ENCODE results near the gene RBM20.

DNA sequence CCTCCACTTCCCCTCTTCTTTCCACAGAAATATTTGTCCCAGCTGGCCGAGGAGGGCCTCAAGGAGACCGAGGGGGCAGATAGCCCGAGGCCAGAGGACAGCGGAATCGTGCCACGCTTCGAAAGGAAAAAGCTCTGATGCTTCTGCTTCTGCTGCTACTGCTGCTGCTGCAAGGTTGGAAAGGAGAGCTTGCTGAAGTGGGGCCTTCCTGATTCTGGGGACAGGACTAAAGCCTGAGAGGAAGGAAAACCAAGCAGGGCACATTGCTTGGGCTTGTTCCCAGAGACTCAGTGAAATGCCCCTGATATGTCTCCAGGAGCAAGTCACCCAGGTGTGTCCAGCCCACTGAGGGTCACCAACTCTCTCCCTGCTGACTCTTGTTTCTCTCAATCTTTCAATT is 191.7 kb downstream of the RBM20 start:
- TF ChIP-seq ZNF274 (IDR thresholded peaks at IDR 0.05; ENCODE audit: low read depth, low read length) (no peak), SUZ12 (IDR thresholded peaks at IDR 0.05; ENCODE audit: extremely low read depth, insufficient read depth, insufficient read length) (no peak), YY1 (IDR thresholded peaks at IDR 0.05; ENCODE audit: insufficient read depth, insufficient read length) (no peak)

Data from NT2/D1 (cell line).